HG02970 (cell line): Measurements from ENCODE around the gene INMT.
"Not testable (repeated sequence)": the region's sequence is repeated elsewhere in the genome, so short reads cannot be mapped to it uniquely, and the experiment has no call there.

Experiments used
- ATAC-seq: cut with Tn5 transposase; IDR thresholded peaks from one replicate; pipeline ENCODE4 v1.9.1; 2021; ENCODE audit warnings: mild to moderate bottlenecking, moderate library complexity, moderate number of reproducible peaks; ENCODE audit not compliant: unreplicated experiment, low FRiP score

The INMT gene

GRCh38 chr7:30751696-30752273, at the start of gene INMT:
Gene INMT (plus strand): TSS chr7:30752135. CDS start chr7:30752151, 16 bp downstream.
- no peak for ATAC-seq

- no peak for ATAC-seq
These were observed 49.7 kb upstream of the INMT start for GRCh38 chr7:30702200-30702599.

DNA sequence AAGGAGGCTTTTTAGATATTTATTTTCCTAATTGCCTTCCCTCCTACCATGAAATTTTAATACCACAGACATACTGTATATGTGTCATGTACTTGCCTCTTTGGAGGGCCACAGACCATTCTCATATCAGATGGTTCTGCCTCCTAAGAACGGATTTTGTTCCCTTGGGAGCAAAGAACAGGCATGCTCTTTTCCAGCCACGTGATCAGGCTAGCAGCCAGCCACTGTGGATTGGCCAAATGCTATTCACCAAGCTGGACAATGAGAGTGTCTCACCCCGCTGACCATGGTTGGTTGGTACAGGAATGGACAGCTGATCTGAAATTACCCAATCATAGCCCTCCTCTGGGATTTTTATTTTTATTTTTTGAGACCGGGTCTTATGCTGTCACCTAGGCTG, 48.2 kb upstream of the INMT start:
- ATAC-seq = no peak

GRCh38 chr7:30705008-30705407, 46.9 kb upstream of the INMT start:
- no peak for ATAC-seq

DNA sequence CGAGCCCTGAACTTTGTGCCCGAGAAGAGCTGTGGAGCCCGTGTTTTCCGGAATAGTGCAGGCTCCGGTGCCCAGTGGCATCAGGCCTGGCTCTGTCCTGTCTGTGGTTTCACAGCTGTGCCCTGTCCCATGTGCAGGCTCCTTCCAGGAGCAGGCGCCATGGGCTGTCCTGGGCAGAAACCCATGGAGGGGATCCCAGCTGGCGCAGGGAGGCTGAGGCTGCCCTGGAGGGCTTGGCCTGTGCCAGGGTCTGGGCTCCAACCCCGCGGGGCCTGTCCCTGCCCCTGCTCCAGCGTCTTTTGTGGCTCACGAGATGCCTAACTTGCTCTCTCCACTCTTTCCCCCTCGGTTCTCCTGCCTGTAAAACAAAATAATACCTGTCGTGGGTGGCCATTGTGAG, 46.3 kb upstream of the INMT start:
- ATAC-seq = no peak

DNA sequence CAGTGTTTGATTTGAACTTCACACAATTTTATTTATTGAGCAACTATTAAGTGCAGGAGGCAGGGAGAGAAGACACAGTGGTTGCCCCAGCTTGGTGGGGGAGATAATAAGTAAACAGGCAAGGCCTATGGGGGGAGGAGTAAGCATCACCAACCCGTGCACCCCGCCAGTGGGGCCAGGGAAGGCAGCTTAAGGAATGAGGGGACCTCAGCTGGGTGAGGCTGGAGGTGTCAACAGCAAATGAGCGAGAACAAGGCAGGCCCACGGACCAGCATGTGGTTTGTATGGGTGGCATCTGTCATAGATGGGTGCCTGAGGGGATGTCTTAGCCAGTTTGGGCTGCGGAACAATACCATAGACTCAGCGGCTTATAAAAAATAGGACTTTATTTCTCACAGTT, 45.6 kb upstream of the INMT start:
- ATAC-seq = no peak

- ATAC-seq = no peak
These were observed 45.0 kb upstream of the INMT start for GRCh38 chr7:30706908-30707307.

- no peak for ATAC-seq
These were observed 44.3 kb upstream of the INMT start for GRCh38 chr7:30707391-30708357.

DNA sequence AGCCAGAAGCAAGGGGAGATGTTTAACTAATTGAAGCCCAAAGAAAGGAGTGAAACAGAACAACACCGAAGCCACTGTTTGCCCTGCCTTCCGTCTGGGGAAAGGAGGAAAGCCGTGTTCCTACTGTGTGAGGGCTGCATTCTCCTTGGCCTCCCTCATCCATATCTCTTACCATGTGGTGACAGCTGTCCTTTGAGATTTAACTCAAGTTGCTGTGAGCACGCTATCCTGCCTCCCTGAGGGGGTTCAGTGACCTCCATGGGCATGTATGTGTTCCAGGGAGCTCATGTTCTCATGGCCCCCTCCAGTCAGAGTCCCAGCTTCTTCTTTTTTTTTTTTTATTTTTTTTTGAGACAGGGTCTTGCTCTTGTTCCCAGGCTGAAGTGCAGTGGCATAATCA, 43.5 kb upstream of the INMT start:
- ATAC-seq = no peak

- no peak for ATAC-seq
These were observed 43.0 kb upstream of the INMT start for GRCh38 chr7:30708983-30709382.

DNA sequence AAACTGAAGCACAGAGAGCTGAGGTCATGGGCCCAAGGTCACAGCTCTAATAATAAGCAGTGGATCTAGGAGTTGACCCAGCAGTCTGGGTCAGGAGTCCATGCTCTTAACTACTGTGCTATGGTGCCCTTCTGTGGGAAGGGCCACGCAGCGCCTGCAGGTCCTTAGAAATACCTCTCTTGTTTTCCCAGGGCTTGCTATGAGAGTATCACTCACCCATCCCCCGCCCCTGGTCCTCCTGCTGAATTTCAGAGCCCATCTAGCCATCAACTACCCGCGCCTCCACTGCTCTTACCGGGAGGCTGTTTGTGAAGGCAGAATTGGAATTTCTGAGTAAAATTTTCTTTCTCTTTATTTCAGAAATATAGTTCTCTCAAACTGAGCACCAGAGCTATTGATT, 42.4 kb upstream of the INMT start:
- ATAC-seq = no peak

- no peak for ATAC-seq
These were observed 41.3 kb upstream of the INMT start for GRCh38 chr7:30710669-30711068.

GRCh38 chr7:30713392-30713791, 38.5 kb upstream of the INMT start:
- no peak for ATAC-seq

DNA sequence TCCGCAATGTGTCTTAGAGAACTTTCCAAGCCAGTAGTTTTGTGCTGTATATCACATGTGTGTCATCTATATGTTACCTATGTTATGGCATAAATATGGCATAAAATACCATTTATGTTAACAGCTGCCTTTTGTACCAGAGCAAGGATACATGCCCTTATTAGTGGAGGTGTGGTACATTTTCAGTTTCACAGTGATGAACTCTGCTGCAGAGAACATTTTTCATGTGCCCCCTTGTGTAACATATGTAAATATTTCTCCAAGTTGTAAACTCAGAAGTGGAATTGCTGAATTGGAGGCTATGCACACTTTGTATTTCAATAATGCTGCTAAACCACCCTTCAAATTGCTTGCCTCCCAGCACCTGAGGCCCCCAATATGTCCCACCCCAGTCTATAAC, 37.8 kb upstream of the INMT start:
- no peak for ATAC-seq

DNA sequence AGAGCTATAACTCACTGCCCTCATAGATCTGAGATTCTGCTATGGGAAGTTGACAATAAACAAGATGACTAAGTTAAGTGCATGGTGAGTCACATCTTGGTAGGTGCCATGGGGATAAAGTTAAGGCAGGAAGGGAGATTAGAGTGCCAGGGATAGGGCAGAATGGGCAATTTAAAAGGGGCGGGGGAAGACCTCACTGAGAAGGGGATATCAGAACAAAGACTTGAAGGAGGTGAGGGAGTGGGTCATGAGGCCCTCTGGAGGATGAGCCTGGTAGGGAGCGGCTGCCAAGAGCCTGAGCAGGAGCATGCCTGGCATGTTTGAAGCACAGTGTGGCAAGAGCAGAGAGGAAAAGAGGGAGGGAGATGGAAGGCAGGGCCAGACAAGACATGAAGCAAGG, 34.8 kb upstream of the INMT start:
- no peak for ATAC-seq

- ATAC-seq = not testable (repeated sequence)
These were observed 32.5 kb upstream of the INMT start for GRCh38 chr7:30719434-30719833.

GRCh38 chr7:30721211-30721610, 30.7 kb upstream of the INMT start:
- ATAC-seq = no peak

GRCh38 chr7:30722187-30722586, 29.7 kb upstream of the INMT start:
- no peak for ATAC-seq

- no peak for ATAC-seq
These were observed 29.3 kb upstream of the INMT start for GRCh38 chr7:30722671-30723070.

GRCh38 chr7:30723776-30724175, 28.2 kb upstream of the INMT start:
- no peak for ATAC-seq

DNA sequence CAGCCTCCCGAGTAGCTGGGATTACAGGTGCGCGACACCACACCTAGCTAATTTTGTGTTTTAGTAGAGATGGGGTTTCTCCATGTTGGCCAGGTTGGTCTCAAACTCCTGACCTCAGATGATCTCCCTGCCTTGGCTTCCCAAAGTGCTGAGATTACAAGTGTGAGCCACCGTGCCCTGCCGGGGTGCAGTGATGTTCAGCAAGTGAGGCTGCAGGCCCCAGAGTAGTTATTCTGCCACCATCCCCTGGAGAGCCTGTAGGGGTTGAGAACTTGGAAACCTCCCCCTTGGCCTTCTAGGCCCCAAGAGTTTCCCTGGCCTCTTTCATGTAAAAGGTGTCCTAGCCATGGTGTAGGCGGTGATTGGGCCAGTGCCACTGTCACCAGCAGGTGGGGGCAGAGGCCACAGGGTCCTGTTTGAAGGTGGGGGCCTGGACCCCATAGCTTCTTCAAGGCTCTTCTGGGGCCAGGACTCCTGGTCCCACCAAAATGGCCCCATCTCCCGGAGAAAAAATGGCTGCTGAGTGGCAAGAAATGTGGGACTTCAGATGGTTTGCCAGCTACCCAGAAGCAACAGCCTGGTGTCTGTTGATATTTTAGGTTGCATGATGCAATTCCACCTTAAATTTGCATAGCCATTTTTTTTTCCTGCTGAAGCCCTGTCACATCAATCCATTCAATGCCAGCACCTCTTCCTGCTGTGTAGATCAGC, 25.5 kb upstream of the INMT start:
- no peak for ATAC-seq
